HL-60/S4 (cell line): Measurements from ENCODE around the gene FBXO17.
"Not testable (repeated sequence)": the region's sequence is repeated elsewhere in the genome, so short reads cannot be mapped to it uniquely, and the experiment has no call there.

Experiments used
- in situ Hi-C: fragments of 300-500 bp; cut with MboI; formaldehyde crosslinking; loops from 2 replicates; pipeline ENCODE4 v1.14.3; 2022; ENCODE audit warnings: low sequenced_read_pairs

Gene FBXO17

GRCh38 chr19:38980583-38981374, 5.2 kb upstream of the FBXO17 start:
- in situ Hi-C loops: no loop called here

GRCh38 chr19:38979812-38980211, 4.3 kb upstream of the FBXO17 start:
- in situ Hi-C loops: no loop called here

GRCh38 chr19:38978326-38978689, 2.8 kb upstream of the FBXO17 start:
- in situ Hi-C loops: no loop called here

GRCh38 chr19:38977445-38978325, 2.1 kb upstream of the FBXO17 start:
- in situ Hi-C loops: no loop called here

- in situ Hi-C loops: no loop called here
Measured at GRCh38 chr19:38975861-38976271, 324 bp upstream of the FBXO17 start.

- in situ Hi-C loops: no loop called here
Measured at GRCh38 chr19:38974624-38975213, 823 bp downstream of the FBXO17 start.

- in situ Hi-C loops: no loop called here
Measured at GRCh38 chr19:38971672-38972071, 3.9 kb downstream of the FBXO17 start.

GRCh38 chr19:38970664-38971532, 4.6 kb downstream of the FBXO17 start:
- in situ Hi-C loops: no loop called here

GRCh38 chr19:38966149-38966548, 9.4 kb downstream of the FBXO17 start:
- in situ Hi-C loops: not testable (repeated sequence)

GRCh38 chr19:38964738-38965137, 10.8 kb downstream of the FBXO17 start:
- in situ Hi-C loops: no loop called here

- in situ Hi-C loops: no loop called here
Measured at GRCh38 chr19:38959618-38960017, 15.9 kb downstream of the FBXO17 start.

- in situ Hi-C loops: no loop called here
Measured at GRCh38 chr19:38958301-38958700, 17.2 kb downstream of the FBXO17 start.

GRCh38 chr19:38956264-38956663, 19.3 kb downstream of the FBXO17 start:
- in situ Hi-C loops: no loop called here

GRCh38 chr19:38953677-38954076, 21.9 kb downstream of the FBXO17 start:
- in situ Hi-C loops: no loop called here

GRCh38 chr19:38952395-38953165, 23.0 kb downstream of the FBXO17 start:
- in situ Hi-C loops: no loop called here

GRCh38 chr19:38951187-38951586, 24.4 kb downstream of the FBXO17 start:
- in situ Hi-C loops: no loop called here

GRCh38 chr19:38949580-38950367, 25.8 kb downstream of the FBXO17 start:
- in situ Hi-C loops: loop anchor here (25.0 kb wide), 3 partner anchors 412 to 712 kb away; partner anchors contain the start of gene FAM98C

GRCh38 chr19:38946229-38947010, 29.1 kb downstream of the FBXO17 start:
- in situ Hi-C loops: loop anchor here (25.0 kb wide), 3 partner anchors 409 to 709 kb away; partner anchors contain the start of gene FAM98C
